Lower leg skin (tissue), 3 donors: ENCODE data around the gene CEP290.

Source experiments
- CTCF ChIP-seq, 3 donors: fragments of 450-650 bp; IDR thresholded peaks; one replicate each; pipeline ENCODE4 v1.5.1; 2016; ENCODE audit warnings: antibody characterized with exemption in 3 of 3, mild to moderate bottlenecking in 3 of 3, moderate library complexity in 2 of 3
- POLR2A ChIP-seq, 2 donors: fragments of 450-650 bp; IDR thresholded peaks; one replicate each; pipeline ENCODE4 v1.6.1; 2016 to 2017; ENCODE audit warnings: antibody characterized with exemption in 2 of 2, mild to moderate bottlenecking in 1 of 2, moderate library complexity in 1 of 2

GRCh38 chr12:88172844-88173407 lies 31.0 kb upstream of the CEP290 start:
- TF ChIP-seq CTCF (IDR thresholded peaks at IDR 0.05) (no peak), POLR2A (IDR thresholded peaks at IDR 0.05) (no peak)
